HG03575 (cell line): ENCODE measurements around the gene PDP2.

Experiments used
- ATAC-seq: cut with Tn5 transposase; IDR thresholded peaks from one replicate; pipeline ENCODE4 v1.9.1; 2021; ENCODE audit not compliant: unreplicated experiment, insufficient number of reproducible peaks, low FRiP score; ENCODE audit errors: extremely low read depth

PDP2 gene, protein sequence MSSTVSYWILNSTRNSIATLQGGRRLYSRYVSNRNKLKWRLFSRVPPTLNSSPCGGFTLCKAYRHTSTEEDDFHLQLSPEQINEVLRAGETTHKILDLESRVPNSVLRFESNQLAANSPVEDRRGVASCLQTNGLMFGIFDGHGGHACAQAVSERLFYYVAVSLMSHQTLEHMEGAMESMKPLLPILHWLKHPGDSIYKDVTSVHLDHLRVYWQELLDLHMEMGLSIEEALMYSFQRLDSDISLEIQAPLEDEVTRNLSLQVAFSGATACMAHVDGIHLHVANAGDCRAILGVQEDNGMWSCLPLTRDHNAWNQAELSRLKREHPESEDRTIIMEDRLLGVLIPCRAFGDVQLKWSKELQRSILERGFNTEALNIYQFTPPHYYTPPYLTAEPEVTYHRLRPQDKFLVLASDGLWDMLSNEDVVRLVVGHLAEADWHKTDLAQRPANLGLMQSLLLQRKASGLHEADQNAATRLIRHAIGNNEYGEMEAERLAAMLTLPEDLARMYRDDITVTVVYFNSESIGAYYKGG

DNA sequence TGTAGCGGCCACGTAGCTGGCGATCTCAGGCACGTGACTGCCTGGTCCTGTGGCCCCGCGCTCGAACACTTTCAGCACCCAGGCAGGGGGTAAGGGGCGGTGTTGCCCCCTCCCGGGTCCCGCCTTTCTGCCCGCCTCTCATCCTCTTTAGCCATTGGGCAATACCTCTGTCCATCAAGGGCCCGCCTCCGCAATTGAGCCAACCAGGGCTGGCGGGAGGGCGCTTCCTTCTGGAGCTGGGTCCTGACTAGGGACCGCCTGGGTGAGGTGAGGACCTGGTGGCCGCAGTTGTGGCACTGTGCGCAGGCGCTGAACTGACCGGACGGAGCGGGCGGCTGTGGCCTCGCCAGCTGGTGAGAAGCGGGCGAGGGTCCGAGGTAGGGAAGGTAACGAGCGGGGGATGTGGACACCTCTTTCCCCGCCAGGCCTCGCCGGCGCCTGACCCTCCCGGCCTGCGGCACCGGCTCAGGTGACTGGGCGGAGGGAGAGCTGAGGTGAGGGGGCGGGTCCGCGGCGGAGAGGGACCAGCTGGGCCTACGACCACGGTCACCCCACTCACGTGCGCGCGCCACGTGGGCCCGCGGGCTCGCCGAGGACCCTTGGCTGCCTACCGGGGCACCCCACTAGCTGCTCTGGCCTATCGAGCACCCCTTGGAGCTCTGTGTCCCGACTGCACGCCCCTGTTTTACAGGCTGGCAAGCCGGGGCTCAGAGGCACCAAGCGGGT, at the start of gene PDP2:
Gene PDP2 (plus strand): TSS at position 228 of the 726 bp plus-strand sequence. CDS start 3,770 bp downstream, outside the sequence.
- peak; percentile 60 for ATAC-seq

GRCh38 chr16:66832190-66832589, 48.1 kb upstream of the PDP2 start:
- ATAC-seq: no peak

DNA sequence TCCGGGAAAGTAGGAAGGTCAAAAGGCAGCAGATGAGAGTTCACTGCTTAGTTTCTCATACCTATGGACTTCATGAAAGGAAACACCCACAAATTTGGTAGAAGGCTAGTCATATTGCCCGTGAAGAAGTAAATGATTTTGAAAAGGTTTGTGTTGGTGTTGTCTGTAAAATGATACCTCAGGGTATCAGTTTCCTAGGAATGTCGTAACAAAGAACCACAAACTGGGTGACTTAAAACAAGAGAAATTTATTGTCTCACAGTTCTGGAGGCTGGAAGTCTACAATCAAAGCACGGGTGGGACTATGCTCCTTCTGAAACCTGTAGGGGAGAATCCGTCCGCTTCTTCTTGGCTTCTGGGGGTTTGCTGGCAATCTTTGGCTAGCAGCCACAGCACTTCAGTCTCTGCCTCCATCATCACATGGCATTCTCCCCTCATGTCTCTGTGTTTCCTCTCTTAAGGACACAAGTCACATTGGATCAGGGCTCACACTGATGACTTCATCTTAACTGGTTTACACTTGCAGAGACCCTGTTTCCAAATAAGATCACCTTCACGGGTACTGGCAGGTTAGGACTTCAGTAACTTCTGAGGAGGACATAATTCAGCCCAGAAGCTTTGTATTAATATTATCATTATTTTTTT, 47.5 kb upstream of the PDP2 start:
- ATAC-seq: no peak

DNA sequence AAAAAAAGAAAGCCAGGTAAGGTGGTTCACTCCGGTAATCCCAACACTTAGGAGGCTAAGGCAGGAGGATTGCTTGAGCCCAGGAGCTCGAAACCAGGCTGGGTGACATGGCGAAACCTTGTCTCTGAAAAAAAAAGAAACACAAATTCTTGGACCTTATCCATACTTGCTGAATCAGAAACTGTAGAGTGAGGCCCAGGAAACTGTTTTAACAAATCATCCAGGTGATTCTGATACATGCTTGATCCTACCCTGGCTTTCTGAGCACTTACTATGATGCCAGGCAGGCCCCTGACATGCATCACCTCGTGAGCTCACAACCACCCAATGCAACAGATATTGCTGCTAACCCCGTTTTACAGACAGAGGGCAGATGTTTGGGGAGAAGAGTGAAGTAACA, 45.6 kb upstream of the PDP2 start:
- no peak for ATAC-seq

GRCh38 chr16:66840883-66841282, 39.4 kb upstream of the PDP2 start:
- ATAC-seq: no peak

DNA sequence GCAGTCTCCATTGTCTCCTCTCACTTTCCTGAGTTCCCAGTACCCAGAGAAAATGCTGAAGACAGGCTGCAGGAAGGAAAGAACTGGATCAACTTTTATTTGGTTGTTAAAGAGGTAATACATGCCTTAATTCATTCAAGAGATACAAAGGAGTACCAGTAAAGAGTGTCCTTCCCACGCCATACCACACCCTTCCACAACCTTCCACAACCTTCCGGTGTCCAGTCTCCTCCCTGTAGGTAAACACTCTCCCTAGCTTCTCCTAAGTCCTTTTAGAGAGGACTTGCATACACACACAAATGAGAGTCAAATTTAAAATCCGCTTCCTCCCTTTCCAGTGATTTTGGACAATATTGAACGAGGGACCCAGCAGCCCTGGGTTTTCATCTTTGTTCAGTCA, 38.9 kb upstream of the PDP2 start:
- no peak for ATAC-seq

GRCh38 chr16:66842765-66843164, 37.5 kb upstream of the PDP2 start:
- ATAC-seq: no peak

DNA sequence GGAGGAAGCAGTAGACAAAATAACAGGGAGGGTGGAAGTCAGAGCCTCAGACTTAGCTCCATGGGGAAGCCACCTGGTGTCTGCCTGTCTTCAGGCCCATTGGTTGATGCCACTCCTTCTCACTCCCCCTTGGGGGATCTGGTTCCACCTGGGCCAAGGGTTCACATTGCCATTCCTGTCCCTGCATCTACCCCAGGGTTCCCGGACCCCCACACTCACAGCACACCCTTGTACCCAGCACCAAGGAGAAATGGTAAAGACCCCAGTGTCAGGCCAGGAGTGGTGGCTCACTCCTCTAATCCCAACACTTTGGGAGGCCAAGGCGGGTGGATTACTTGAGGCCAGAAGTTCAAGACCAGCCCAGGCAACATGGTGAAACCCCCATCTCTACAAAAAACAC, 37.1 kb upstream of the PDP2 start:
- ATAC-seq: no peak

DNA sequence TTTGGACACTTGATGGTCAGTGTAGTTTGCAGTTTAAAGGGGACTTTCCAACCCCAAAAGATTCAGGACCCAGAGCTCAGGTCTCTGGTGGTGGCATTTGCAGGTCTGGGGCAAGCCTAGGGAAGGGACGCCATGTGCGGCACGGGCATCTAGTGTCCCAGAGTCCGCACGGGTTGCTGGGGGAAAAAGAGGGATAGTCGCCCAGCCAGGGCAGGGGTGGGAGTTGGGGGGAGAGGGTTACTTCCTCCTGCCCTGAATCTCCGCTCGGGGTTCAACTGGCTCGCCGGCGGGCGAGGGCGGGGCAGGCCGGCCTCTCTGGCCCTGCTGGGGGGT, 36.3 kb upstream of the PDP2 start:
- no peak for ATAC-seq

GRCh38 chr16:66844342-66845079, 35.8 kb upstream of the PDP2 start, which contains the start of gene CA7:
TSS of gene CA7 (plus strand) at chr16:66844414. CDS start at chr16:66844488, 74 bp downstream.
- no peak for ATAC-seq

GRCh38 chr16:66845080-66845410, 35.3 kb upstream of the PDP2 start:
- no peak for ATAC-seq

DNA sequence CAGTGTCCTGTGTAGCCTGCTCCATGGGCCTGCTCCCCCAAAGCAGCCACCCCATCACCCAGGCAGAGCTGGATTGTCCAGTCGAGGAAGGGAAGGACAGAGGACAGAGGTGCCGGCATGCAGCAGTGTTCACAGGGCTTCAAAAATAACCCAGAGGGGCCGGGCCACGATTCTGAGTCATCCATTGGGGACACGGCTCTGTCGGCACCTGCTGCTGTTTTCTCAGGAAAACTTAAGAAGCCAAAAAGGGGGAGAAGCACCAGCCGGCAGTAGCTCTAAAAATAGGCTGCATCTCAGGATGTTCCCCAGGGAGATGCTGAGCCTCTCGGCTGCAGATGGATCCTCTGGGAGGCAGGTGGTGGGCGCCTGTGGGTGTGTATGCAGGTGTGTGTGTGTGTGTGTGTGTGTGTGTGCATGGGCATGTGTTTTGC, 34.5 kb upstream of the PDP2 start:
- no peak for ATAC-seq

GRCh38 chr16:66846266-66846665, 34.0 kb upstream of the PDP2 start:
- no peak for ATAC-seq

GRCh38 chr16:66846831-66847230, 33.5 kb upstream of the PDP2 start:
- no peak for ATAC-seq

GRCh38 chr16:66847533-66848067, 32.7 kb upstream of the PDP2 start:
- no peak for ATAC-seq

DNA sequence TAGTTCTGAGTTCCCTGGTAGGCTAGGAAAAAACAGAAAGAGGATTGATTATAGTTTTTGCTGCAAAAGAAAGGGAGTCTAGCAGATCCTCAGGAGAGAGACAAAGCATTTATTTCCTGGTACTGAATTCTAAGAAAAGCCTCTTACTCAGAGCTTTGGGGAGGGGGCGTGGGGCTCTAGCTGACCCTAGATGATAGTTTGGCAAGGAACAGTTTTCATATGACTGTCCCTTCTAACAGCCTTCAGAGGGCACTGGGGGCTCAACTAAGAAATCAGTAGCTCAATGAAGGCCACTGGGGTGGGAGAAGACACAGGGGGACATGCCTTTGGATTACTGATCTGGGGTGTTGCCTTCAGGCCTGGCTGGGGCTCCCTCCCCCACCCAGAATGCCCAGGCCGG, 32.1 kb upstream of the PDP2 start:
- ATAC-seq: no peak

GRCh38 chr16:66849021-66849420, 31.3 kb upstream of the PDP2 start:
- no peak for ATAC-seq

DNA sequence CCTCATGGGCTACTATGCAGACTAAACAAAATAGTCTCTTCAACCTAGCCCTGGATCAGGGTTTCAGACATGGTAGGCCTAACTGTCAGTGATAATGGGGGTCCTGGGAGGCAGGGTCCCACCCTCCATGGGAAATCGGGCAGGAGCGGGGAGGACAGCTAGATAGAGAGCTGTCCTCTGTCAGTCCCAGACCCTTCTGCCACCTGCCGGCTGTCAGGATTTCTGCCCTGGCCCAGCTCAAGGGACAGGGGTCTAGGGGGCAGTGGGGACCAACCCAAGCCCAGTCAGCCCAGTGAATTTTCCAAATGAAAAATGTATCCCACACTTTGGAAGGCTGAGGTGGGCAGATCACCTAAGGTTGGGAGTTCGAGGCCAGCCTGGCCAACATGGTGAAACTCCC, 30.8 kb upstream of the PDP2 start:
- no peak for ATAC-seq
